Activated T-helper 1 cell treated with anti-CD3 and anti-CD28 coated beads, Interleukin-12 subunit alpha, Interleukin-12 subunit beta, Interleukin-2, Interleukin-4 antibody, amounts not matched to agents 30 ng/mL and 10 ng/mL and 1 ng/mL, durations not matched to agents 14 hours and 24 hours and 36 hours (primary cell): ENCODE results near the gene FAM20B. TPM values are rescaled to one million over a fixed set of nuclear protein-coding genes. Genes with fewer than 3 reads are reported as not detected.
"Not testable (repeated sequence)": the region's sequence is repeated elsewhere in the genome, so short reads cannot be mapped to it uniquely, and the experiment has no call there.

Experiments used
- DNase-seq: peaks from one replicate; pipeline ENCODE4 v3.0.0; 2021; ENCODE audit warnings: low spot score
- H3K27ac Mint-ChIP-seq: one replicate; pipeline ENCODE4 v1.8.0; 2021; ENCODE audit warnings: mild to moderate bottlenecking, mixed read lengths
- H3K27me3 Mint-ChIP-seq: one replicate; pipeline ENCODE4 v1.8.0; 2022; ENCODE audit warnings: mild to moderate bottlenecking, moderate library complexity, mixed read lengths; ENCODE audit not compliant: insufficient read depth
- H3K36me3 Mint-ChIP-seq: one replicate; pipeline ENCODE4 v1.8.0; 2021; ENCODE audit warnings: low read depth, mixed read lengths
- H3K4me1 Mint-ChIP-seq: one replicate; pipeline ENCODE4 v1.8.0; 2021; ENCODE audit warnings: low read depth, mixed read lengths
- H3K4me3 Mint-ChIP-seq: one replicate; pipeline ENCODE4 v1.8.0; 2021; ENCODE audit warnings: mild to moderate bottlenecking, moderate library complexity, mixed read lengths
- H3K9me3 Mint-ChIP-seq: one replicate; pipeline ENCODE4 v1.8.0; 2021; ENCODE audit warnings: mixed read lengths
- intact Hi-C: fragments of 100-400 bp; cut with micrococcal nuclease; formaldehyde crosslinking; loops from one replicate; pipeline ENCODE4 v1.15.1; 2024
- total RNA-seq: library from RNA; stranded (reverse); gene quantifications from 2 replicates; pipeline ENCODE4 v1.2.3, GENCODE V29; 2022

FAM20B gene, protein sequence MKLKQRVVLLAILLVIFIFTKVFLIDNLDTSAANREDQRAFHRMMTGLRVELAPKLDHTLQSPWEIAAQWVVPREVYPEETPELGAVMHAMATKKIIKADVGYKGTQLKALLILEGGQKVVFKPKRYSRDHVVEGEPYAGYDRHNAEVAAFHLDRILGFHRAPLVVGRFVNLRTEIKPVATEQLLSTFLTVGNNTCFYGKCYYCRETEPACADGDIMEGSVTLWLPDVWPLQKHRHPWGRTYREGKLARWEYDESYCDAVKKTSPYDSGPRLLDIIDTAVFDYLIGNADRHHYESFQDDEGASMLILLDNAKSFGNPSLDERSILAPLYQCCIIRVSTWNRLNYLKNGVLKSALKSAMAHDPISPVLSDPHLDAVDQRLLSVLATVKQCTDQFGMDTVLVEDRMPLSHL
- 36.6 and 39.2 TPM in 2 replicates for total RNA-seq

DNA sequence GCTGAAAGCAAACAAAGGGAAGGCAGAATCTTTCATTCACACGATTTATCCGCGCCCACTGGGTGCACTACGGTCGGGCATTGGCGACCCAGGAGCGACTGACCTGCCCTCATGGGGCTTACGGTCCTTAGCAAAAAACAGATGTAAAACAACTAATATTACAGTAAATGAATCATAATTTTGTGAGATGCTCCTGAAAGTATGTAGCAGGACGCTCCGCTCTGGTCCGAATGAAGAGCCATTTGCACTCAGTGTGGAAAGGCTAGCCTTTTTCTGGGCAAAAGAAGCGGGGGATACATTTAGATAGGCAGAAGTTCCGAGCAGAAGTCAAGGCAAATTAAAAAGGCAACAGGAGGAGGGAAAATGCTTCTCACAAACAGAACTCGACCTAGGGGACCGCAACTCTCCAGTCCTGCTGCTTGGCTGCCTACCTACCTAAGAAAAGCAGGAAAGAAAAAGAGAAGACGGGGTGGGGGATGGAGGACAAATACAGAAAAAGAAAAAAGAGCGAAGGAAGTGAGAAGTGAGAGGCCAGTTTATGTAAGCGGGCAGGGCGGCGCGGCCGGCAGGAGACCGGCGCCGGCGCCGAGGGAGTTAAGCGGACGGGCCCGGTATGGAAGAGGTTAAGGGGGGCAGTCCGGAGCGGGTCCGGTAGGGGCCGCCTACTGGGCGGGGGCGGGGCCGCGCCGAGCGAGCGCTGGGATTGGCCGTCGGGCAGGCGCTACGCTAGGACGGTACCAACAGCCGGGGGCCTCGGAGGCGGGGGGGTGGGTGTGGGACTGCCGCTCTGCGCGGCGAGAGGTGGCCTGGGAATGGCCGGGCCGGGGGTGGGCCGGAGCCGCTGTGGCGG lies at the start of gene FAM20B:
FAM20B (plus strand) TSS at position 770 of the 850 bp plus-strand sequence. CDS start 17,954 bp downstream, outside the sequence.
- peaks cover 43% of the 10 kb centered on the region for H3K4me1 Mint-ChIP-seq

DNA sequence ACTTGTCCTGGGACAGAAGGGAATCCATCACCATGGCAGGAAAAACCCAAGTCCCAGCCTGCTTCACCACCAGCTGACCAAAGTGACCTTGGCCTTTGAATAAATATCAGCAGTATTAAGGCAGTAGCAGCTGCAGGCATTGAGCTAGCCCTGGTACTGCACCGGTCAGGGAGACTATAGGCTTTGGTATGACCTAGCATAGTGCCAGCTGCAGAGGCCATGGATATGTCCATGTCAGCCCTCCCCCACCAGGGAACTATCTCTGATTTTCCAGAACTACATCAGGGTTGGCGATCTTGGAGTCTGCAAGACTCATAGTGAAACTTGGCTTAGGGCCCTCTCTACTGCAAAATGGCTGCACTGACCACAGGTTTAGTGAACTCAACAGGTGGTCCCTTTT lies 49.2 kb upstream of the FAM20B start:
- H3K4me3 Mint-ChIP-seq, result no peak overlapping the region
- H3K4me1 Mint-ChIP-seq, result peaks cover 13% of the 10 kb centered on the region
- no peaks in the 10 kb centered on the region for H3K36me3 Mint-ChIP-seq
- H3K27ac Mint-ChIP-seq, result no peak overlapping the region
- intact Hi-C loops, result no loop called here
- DNase-seq, result no peak
- H3K27me3 Mint-ChIP-seq, result no peaks in the 10 kb centered on the region
- H3K9me3 Mint-ChIP-seq, result peaks cover 14% of the 10 kb centered on the region

More for the DNA sequence above, at the start of gene FAM20B:
- peak within 1 kb of the TSS; percentile 82 for H3K27ac Mint-ChIP-seq
- peak within 1 kb of the TSS; percentile 89 for H3K4me3 Mint-ChIP-seq
- no peaks in the 10 kb centered on the region for H3K9me3 Mint-ChIP-seq
- peaks cover 18% of the 10 kb centered on the region for H3K27me3 Mint-ChIP-seq
- H3K36me3 Mint-ChIP-seq, result peaks cover 2% of the 10 kb centered on the region
- peak; percentile 86 for DNase-seq
- intact Hi-C loops, result loop anchor here (1.0 to 5.0 kb wide), 9 partner anchors 13 to 1997 kb away; partner anchors contain the start of genes CEP350, RALGPS2, SOAT1 and STX6

DNA sequence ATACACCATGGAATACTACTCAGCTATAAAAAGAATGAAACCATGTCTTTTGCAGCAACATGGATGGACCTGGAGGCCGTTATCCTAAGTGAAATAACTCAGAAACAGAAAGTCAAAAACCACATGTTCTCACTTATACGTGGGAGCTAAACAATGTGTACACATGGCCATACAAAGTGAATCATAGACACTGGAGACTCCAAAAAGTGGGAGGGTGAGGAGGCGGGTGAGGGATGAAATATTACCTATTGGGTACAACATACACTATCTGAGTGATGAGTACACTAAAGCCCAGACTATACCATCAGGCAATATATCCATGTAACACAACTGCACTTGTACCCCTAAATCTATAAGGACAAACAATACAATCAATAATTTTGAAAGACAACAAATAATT lies 39.5 kb upstream of the FAM20B start:
- intact Hi-C loops, result no loop called here
- H3K36me3 Mint-ChIP-seq, result no peaks in the 10 kb centered on the region
- DNase-seq, result no peak
- H3K27ac Mint-ChIP-seq, result no peak overlapping the region
- peaks cover 2% of the 10 kb centered on the region for H3K27me3 Mint-ChIP-seq
- peaks cover 3% of the 10 kb centered on the region for H3K9me3 Mint-ChIP-seq
- no peaks in the 10 kb centered on the region for H3K4me1 Mint-ChIP-seq
- no peak overlapping the region for H3K4me3 Mint-ChIP-seq

DNA sequence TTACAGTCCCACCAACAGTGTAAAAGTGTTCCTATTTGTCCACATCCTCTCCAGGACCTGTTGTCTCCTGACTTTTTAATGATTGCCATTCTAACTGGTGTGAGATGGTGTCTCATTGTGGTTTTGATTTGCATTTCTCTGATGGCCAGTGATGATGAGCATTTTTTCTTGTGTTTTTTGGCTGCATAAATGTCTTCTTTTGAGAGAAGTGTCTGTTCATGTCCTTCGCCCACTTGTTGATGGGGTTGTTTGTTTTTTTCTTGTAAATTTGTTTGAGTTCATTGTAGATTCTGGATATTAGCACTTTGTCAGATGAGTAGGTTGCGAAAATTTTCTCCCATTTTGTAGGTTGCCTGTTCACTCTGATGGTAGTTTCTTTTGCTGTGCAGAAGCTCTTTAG lies 37.5 kb upstream of the FAM20B start:
- H3K27me3 Mint-ChIP-seq, H3K4me3 Mint-ChIP-seq, intact Hi-C loops, H3K36me3 Mint-ChIP-seq, H3K9me3 Mint-ChIP-seq, H3K4me1 Mint-ChIP-seq, DNase-seq, H3K27ac Mint-ChIP-seq: not testable (repeated sequence)

DNA sequence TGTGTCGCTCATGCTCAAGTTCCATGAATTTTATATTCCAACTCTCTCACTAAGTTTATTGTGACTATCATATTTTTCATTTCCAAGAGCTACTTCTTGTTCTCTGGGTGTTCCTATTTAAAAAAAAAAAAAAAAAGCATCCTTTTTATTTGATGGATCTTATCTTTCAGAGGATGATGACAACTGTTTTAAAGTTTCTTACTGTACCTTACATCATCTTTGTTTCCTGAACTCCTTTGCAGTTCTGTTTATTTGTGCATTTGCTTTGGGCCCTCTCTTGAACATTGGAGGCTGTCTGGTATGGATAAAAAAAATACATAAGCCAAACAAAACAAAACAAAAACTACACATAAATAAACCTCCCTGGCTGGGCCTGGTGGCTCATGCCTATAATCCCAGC lies 32.1 kb upstream of the FAM20B start:
- H3K9me3 Mint-ChIP-seq, result no peaks in the 10 kb centered on the region
- H3K36me3 Mint-ChIP-seq, result no peaks in the 10 kb centered on the region
- no peak overlapping the region for H3K27ac Mint-ChIP-seq
- intact Hi-C loops, result no loop called here
- no peak for DNase-seq
- no peaks in the 10 kb centered on the region for H3K4me1 Mint-ChIP-seq
- H3K4me3 Mint-ChIP-seq, result no peak overlapping the region
- no peaks in the 10 kb centered on the region for H3K27me3 Mint-ChIP-seq

DNA sequence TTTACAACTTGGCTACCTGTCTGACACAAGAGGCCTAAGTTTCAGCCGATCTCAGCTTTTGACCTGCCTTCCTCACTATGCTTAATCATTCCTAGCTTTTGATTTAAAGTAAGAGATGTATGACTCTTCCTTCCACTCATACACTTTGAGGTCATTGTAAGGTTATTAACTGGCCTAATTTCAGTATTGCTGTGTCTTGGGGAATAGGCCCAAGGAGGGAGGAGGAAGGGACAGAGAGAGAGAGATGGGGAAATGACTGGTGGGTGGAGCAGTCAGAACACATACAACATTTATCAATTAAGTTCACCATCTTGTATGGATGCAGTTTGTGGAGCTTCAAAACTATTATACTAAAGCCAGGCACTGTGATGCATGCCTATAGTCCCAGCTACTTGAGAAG lies 28.3 kb upstream of the FAM20B start:
- no peaks in the 10 kb centered on the region for H3K9me3 Mint-ChIP-seq
- no peaks in the 10 kb centered on the region for H3K27me3 Mint-ChIP-seq
- no peaks in the 10 kb centered on the region for H3K36me3 Mint-ChIP-seq
- H3K4me3 Mint-ChIP-seq, result no peak overlapping the region
- intact Hi-C loops, result no loop called here
- no peak for DNase-seq
- no peaks in the 10 kb centered on the region for H3K4me1 Mint-ChIP-seq
- H3K27ac Mint-ChIP-seq, result no peak overlapping the region

DNA sequence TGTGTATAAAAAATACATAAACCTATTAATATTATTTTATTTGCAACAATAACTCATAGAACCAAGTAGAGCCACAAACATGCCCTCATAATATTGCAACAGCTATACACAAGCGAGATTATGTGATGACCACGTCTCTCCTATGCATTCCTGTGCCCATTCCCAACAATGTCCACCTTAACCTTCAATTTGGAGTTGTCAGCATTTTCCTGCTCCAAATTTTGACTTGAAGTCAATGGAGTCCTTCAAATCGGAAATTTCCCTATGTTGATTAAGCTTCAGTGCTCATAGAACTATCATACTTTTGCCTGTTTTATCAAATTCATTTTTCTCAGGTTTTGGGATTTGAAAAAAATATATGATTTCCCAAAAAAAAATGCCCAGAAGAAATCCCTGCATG lies 27.4 kb upstream of the FAM20B start:
- no peak overlapping the region for H3K27ac Mint-ChIP-seq
- peaks cover 7% of the 10 kb centered on the region for H3K4me1 Mint-ChIP-seq
- no peaks in the 10 kb centered on the region for H3K36me3 Mint-ChIP-seq
- H3K9me3 Mint-ChIP-seq, result no peaks in the 10 kb centered on the region
- no peak overlapping the region for H3K4me3 Mint-ChIP-seq
- DNase-seq, result no peak
- no peaks in the 10 kb centered on the region for H3K27me3 Mint-ChIP-seq
- intact Hi-C loops, result no loop called here

DNA sequence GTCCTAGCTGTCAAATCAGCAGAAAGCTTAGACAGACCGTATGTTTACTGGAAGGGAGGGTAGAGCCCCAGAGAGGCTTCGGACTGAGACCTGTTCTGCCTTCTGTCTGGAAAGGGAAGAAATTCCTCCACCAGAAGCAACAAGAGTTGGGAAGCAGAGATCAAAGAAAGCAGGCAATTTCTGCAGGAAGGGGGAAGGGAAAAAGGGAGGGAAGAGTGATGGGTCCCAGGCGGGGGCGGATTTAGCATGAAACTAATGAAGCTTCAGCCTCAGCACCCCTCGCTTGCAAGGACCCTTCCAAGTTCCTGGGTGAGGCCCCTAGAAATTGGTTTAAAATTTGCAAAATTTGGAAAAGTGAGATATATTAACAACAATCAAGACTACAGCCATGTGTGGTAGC lies 26.6 kb upstream of the FAM20B start:
- H3K9me3 Mint-ChIP-seq, result no peaks in the 10 kb centered on the region
- peaks cover 11% of the 10 kb centered on the region for H3K4me1 Mint-ChIP-seq
- no peaks in the 10 kb centered on the region for H3K36me3 Mint-ChIP-seq
- intact Hi-C loops, result no loop called here
- H3K4me3 Mint-ChIP-seq, result no peak overlapping the region
- H3K27me3 Mint-ChIP-seq, result peaks cover 2% of the 10 kb centered on the region
- H3K27ac Mint-ChIP-seq, result no peak overlapping the region
- DNase-seq, result no peak

DNA sequence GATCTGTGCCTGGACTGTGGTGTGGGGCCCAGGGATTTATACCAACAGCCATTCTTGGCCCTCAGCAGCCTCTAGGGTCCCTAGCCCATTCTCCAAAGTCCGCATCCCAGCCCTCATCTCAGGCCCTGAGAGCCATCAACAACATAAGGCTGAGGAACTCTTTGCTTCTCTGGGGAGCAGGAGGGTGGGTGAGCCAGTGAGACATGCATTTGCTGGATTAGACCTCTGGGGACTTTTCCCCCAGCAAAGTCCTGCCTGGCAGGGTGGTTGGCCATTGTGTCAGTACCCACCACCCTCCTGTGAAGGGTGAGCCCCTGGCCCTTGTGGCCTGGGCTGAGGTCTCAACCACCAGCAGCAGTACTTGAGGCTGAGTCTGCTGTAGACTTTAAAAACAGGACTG lies 24.2 kb upstream of the FAM20B start:
- intact Hi-C loops, result loop anchor here (5.0 kb wide), 1 partner anchor 689 kb away; no protein-coding TSS in a partner anchor

DNA sequence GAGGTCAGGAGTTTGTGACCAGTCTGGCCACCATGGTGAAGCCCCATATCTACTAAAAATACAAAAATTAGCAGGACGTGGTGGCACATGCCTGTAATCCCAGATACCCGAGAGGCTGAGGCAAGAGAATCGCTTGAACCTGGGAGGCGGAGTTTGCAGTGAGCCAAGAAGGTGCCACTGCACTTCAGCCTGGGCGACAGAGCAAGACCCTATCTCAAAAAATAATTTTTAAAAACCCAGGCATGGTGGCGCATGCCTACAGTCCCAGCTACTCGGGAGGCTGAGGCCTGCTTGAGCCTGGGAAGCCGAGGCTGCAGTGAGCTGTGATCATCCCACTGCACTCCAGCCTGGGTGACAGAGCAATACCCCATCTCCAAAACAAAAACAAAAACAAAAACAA lies 23.6 kb upstream of the FAM20B start:
- H3K9me3 Mint-ChIP-seq, H3K36me3 Mint-ChIP-seq, H3K4me3 Mint-ChIP-seq, H3K27ac Mint-ChIP-seq, DNase-seq, H3K27me3 Mint-ChIP-seq: not testable (repeated sequence)
- H3K4me1 Mint-ChIP-seq, result peaks cover 13% of the 10 kb centered on the region
- intact Hi-C loops, result loop anchor here (1.0 to 5.0 kb wide), 5 partner anchors 228 to 690 kb away; no protein-coding TSS in a partner anchor

More for the DNA sequence above, 24.2 kb upstream of the FAM20B start:
- no peak for DNase-seq
- Mint-ChIP-seq H3K27me3 (peaks cover 5% of the 10 kb centered on the region), H3K9me3 (no peaks in the 10 kb centered on the region), H3K4me1 (peaks cover 13% of the 10 kb centered on the region), H3K4me3 (no peak overlapping the region), H3K36me3 (no peaks in the 10 kb centered on the region), H3K27ac (no peak overlapping the region)

DNA sequence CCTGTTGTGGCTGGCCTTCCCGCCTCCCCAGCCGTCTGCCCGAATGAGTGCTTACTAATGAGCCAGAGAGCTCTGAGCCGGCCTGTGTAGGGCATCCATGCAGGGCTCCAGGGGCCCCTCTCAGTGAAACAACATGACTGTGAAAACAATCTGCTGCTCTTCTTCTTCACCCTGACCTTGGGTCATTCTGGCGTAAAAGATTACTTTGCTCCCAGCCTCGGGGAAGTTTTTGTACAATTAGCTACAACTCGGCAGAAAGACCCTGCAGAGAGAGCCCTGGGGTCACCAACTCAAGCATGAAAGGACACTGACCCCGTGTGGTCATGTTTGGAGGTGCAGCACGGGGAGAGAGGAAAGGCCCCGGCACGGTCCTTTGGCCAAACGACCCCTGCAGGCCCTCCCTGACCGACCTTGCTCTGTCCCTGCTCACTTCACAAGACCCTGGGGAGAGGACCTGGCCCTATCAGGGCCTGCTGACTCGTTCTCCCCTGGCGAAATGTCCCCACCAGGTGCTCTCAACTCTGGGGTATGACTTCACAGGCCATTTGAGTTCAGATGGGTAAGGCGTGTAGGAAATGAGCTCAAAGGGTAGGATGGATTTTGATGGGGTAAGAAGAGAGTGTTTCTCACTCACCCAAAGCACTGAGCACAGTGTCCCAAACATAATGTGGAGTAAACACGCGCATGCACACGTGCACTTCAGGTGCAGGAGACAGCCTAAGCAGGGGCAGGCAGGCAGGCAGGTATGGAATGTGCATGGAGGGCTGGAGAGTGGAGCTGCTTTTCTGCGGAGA lies 22.9 kb upstream of the FAM20B start:
- Mint-ChIP-seq H3K36me3 (no peaks in the 10 kb centered on the region), H3K9me3 (no peaks in the 10 kb centered on the region), H3K27me3 (peaks cover 5% of the 10 kb centered on the region), H3K4me1 (peaks cover 13% of the 10 kb centered on the region), H3K27ac (no peak overlapping the region), H3K4me3 (no peak overlapping the region)
- peak; percentile 27 for DNase-seq
- intact Hi-C loops, result loop anchor here (1.0 to 5.0 kb wide), 5 partner anchors 228 to 690 kb away; no protein-coding TSS in a partner anchor

DNA sequence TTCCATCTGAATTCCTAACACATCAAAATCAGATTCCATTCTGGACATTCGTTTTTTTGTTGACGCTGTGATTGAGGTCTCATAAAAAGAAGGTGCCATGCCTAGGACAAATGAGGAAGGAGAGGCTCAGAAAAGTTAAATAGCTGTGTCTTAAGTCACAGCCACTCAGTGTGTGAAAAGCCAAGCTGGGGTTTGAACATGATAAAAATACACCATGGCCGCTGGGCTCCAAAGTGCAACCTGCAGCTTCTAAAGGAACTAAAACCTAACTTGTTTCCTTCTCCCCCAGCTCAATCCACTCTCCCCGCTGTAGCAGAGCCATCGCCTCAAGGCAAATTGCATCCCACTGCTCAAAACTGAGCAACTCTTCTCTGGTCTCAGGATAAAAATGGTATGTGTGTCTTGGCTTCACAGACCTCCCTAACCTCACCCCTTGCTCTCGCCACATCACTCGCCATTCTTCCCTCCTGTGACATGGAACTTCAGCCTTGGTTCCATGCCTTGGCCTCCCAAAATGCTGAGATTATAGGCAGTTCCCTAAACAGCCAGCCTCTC lies 22.1 kb upstream of the FAM20B start:
- Mint-ChIP-seq H3K4me3 (no peak overlapping the region), H3K9me3 (no peaks in the 10 kb centered on the region), H3K4me1 (peaks cover 13% of the 10 kb centered on the region), H3K27ac (peak overlapping the region; percentile 40), H3K27me3 (peaks cover 7% of the 10 kb centered on the region), H3K36me3 (no peaks in the 10 kb centered on the region)
- intact Hi-C loops, result loop anchor here (2.0 to 5.0 kb wide), 2 partner anchors 461 to 691 kb away; no protein-coding TSS in a partner anchor
- DNase-seq, result no peak
